HepG2 (cell line): ENCODE measurements around the gene MYADML2. TPM values are rescaled to one million over a fixed set of nuclear protein-coding genes. Genes with fewer than 3 reads are reported as not detected.

Experiments
- AKAP8 ChIP-seq: sonication (generic); formaldehyde crosslinking; IDR thresholded peaks from 2 replicates; pipeline ENCODE4 v1.5.1; 2020; ENCODE audit warnings: mild to moderate bottlenecking, missing genetic modification reagents
- ATF1 ChIP-seq: IDR thresholded peaks from 2 replicates; pipeline ENCODE4 v1.6.1; 2016; ENCODE audit warnings: mild to moderate bottlenecking, control low read depth
- ERF ChIP-seq: IDR thresholded peaks from 2 replicates; pipeline ENCODE4 v1.6.1; 2018; ENCODE audit warnings: missing biosample characterization, missing genetic modification reagents
- ETV5 ChIP-seq: IDR thresholded peaks from 2 replicates; pipeline ENCODE4 v1.6.1; 2018; ENCODE audit warnings: missing biosample characterization, missing genetic modification reagents, inconsistent platforms, borderline replicate concordance
- FOXK2 ChIP-seq: fragments of 450-650 bp; IDR thresholded peaks from 2 replicates; pipeline ENCODE4 v1.6.1; 2016
- HDAC1 ChIP-seq: sonication (generic); formaldehyde crosslinking; IDR thresholded peaks from 2 replicates; pipeline ENCODE4 v1.5.1; 2020; ENCODE audit warnings: mild to moderate bottlenecking, missing genetic modification reagents
- HOXD1 ChIP-seq: sonication (generic); formaldehyde crosslinking; IDR thresholded peaks from 2 replicates; pipeline ENCODE4 v1.5.0; 2020; ENCODE audit warnings: missing genetic modification reagents
- KAT2B ChIP-seq: fragments of 150-350 bp; IDR thresholded peaks from 2 replicates; pipeline ENCODE4 v1.6.1; 2014; ENCODE audit warnings: low read depth, low read length, borderline replicate concordance
- MTA3 ChIP-seq: sonication (generic); formaldehyde crosslinking; IDR thresholded peaks from 2 replicates; pipeline ENCODE4 v1.4.0; 2020; ENCODE audit warnings: missing genetic modification reagents
- RBFOX2 ChIP-seq: fragments of 200-400 bp; formaldehyde crosslinking; IDR thresholded peaks from 2 replicates; pipeline ENCODE4 v1.6.1; 2017; ENCODE audit warnings: low read depth, mild to moderate bottlenecking, low read length
- TBX3 ChIP-seq: fragments of 450-650 bp; IDR thresholded peaks from 2 replicates; pipeline ENCODE4 v1.6.1; 2017; ENCODE audit warnings: antibody characterized with exemption, mild to moderate bottlenecking, inconsistent platforms, borderline replicate concordance
- ZNF160 ChIP-seq: sonication (generic); formaldehyde crosslinking; IDR thresholded peaks from 2 replicates; pipeline ENCODE4 v1.8.0; 2022; ENCODE audit warnings: mild to moderate bottlenecking, inconsistent platforms, missing genetic modification reagents
- ZNF235 ChIP-seq: sonication (generic); formaldehyde crosslinking; IDR thresholded peaks from 2 replicates; pipeline ENCODE4 v1.8.1; 2023; ENCODE audit warnings: mild to moderate bottlenecking, missing genetic modification reagents, borderline replicate concordance
- ZNF253 ChIP-seq: sonication (generic); formaldehyde crosslinking; IDR thresholded peaks from 2 replicates; pipeline ENCODE4 v1.8.0; 2022; ENCODE audit warnings: mild to moderate bottlenecking, missing genetic modification reagents, borderline replicate concordance
- ZNF260 ChIP-seq: sonication (generic); formaldehyde crosslinking; IDR thresholded peaks from 2 replicates; pipeline ENCODE4 v1.4.0; 2020; ENCODE audit warnings: missing genetic modification reagents, low read depth, mild to moderate bottlenecking, borderline replicate concordance
- ZNF282 ChIP-seq: fragments of 450-650 bp; IDR thresholded peaks from 2 replicates; pipeline ENCODE4 v1.6.1; 2018; ENCODE audit not compliant: partially characterized antibody
- ZNF33A ChIP-seq: sonication (generic); formaldehyde crosslinking; IDR thresholded peaks from 2 replicates; pipeline ENCODE4 v1.5.1; 2020; ENCODE audit warnings: missing genetic modification reagents, mild to moderate bottlenecking, moderate library complexity, borderline replicate concordance
- ZNF441 ChIP-seq: sonication (generic); formaldehyde crosslinking; IDR thresholded peaks from 2 replicates; pipeline ENCODE4 v1.7.0; 2021; ENCODE audit warnings: missing genetic modification reagents, borderline replicate concordance
- ZNF567 ChIP-seq: sonication (generic); formaldehyde crosslinking; IDR thresholded peaks from 2 replicates; pipeline ENCODE4 v1.8.1; 2023; ENCODE audit warnings: mild to moderate bottlenecking, missing genetic modification reagents, borderline replicate concordance
- polyA plus RNA-seq, 8 experiments: library from polyadenylated mRNA; depleted of rRNA in 3 of 8; stranded (reverse) in 7 of 8; unstranded in 1 of 8; fragments of >200 nt; fragmentation: Illumina TruSeq in 4 of 8; extraction: Trizol in 4 of 8; gene quantifications; 2 replicates each; pipeline versions ENCODE4 v1.2.1 to v1.2.3, GENCODE V29; 2011 to 2016; ENCODE audit warnings: low read depth in 4 of 8, missing spikeins in 1 of 8, mixed read lengths in 1 of 8; ENCODE audit not compliant: insufficient read depth in 1 of 8
- total RNA-seq, 5 experiments: library from RNA; depleted of rRNA; stranded (reverse); fragments of >200 nt; fragmentation: Illumina TruSeq; extraction: Trizol; gene quantifications; 2 replicates each; pipeline ENCODE4 v1.2.3, GENCODE V29; 2016; ENCODE audit warnings: low read depth in 1 of 5
- TF ChIP-seq, protein P1 (sequence below): IDR thresholded peaks from 2 replicates; pipeline ENCODE4 v1.6.1; 2018; ENCODE audit warnings: missing genetic modification reagents, mild to moderate bottlenecking, missing compliant biosample characterization
- TF ChIP-seq, protein P2 (sequence below): sonication (generic); formaldehyde crosslinking; IDR thresholded peaks from 2 replicates; pipeline ENCODE4 v1.4.0; 2020; ENCODE audit warnings: mild to moderate bottlenecking, missing genetic modification reagents
- TF ChIP-seq, protein P3 (sequence below): sonication (generic); formaldehyde crosslinking; conservative IDR thresholded peaks from 2 replicates; pipeline ENCODE4 v1.5.0; 2020; ENCODE audit warnings: missing genetic modification reagents

Gene MYADML2
- total and polyA plus RNA-seq, 2 of the 13 experiments (the other 11 are each of a cell fraction or from before 2014, with no cell fraction given): not detected

DNA sequence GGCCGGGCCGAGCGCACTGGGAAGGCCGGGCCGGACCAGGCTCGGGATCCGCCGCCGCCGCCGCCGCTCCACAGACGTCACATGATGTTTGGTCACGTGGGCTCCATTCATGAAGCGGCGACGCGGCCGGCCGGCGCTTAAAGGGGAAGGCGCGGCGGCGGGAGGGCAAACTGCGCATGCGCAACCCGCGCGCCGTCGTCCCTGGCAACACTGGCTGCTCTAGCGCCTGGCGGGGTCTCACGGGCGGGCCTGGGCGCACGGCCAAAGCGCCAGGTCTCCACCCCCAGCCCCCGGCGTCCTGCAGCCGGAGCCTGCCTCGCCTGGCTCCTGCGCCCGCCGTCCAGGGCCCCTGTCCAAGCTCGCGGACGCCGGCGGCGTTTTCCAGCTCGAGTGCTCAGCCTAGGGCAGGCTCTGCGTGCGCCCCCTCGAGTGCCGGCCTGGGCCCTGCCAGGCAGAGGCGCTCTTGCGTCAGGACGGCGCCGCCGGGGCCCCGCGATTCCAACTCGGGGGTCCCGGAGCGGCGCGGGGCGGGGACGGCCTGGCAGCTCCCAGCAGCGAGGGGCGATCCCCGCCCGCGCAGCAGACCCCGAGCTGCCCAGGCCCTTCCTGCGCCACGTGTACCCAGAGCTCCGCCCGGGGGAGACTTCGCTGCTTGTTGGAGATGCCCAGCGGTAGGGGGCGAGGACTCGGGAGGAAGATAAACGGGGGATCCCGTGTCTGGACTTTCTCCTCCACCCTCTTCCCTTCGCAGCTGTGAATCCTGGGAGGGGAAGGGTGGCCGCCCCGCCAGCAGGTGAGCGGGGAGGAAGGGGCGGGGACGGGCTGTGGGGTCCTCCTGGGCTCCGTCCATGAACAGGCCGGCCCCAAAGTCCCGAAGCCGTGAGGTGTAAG is 19.1 kb downstream of the MYADML2 start, which contains the start of gene MAFG (continued):
- TF ChIP-seq, protein P1, sequence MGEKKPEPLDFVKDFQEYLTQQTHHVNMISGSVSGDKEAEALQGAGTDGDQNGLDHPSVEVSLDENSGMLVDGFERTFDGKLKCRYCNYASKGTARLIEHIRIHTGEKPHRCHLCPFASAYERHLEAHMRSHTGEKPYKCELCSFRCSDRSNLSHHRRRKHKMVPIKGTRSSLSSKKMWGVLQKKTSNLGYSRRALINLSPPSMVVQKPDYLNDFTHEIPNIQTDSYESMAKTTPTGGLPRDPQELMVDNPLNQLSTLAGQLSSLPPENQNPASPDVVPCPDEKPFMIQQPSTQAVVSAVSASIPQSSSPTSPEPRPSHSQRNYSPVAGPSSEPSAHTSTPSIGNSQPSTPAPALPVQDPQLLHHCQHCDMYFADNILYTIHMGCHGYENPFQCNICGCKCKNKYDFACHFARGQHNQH (CRISPR knock-in tag): peak; percentile 45; the same call in 1 of the 2 replicates
- TF ChIP-seq ZNF441 (no peak; the same call in 1 of the 2 replicates), ERF (peak; percentile 56), ZNF282 (no peak), ZNF260 (CRISPR knock-in tag) (no peak), AKAP8 (CRISPR knock-in tag) (peak; percentile 80; the same call in 1 of the 2 replicates), KAT2B (no peak), ZNF567 (CRISPR knock-in tag) (peak; percentile 82; the same call in 1 of the 2 replicates), MTA3 (CRISPR knock-in tag) (no peak), HOXD1 (CRISPR knock-in tag) (no peak; the same call in none of the 2 replicates), ZNF160 (CRISPR knock-in tag) (0 out of 2 replicates have a peak, but pooled peaks have one; percentile 78), ETV5 (CRISPR knock-in tag) (peak; percentile 12; the same call in 1 of the 2 replicates), FOXK2 (no peak), ATF1 (CRISPR knock-in tag) (no peak), ZNF33A (no peak), RBFOX2 (peak; percentile 76), HDAC1 (CRISPR knock-in tag) (peak; percentile 73; the same call in 1 of the 2 replicates), TBX3 (no peak), ZNF253 (CRISPR knock-in tag) (no peak), ZNF235 (CRISPR knock-in tag) (peak; percentile 94)
- TF ChIP-seq, protein P2, sequence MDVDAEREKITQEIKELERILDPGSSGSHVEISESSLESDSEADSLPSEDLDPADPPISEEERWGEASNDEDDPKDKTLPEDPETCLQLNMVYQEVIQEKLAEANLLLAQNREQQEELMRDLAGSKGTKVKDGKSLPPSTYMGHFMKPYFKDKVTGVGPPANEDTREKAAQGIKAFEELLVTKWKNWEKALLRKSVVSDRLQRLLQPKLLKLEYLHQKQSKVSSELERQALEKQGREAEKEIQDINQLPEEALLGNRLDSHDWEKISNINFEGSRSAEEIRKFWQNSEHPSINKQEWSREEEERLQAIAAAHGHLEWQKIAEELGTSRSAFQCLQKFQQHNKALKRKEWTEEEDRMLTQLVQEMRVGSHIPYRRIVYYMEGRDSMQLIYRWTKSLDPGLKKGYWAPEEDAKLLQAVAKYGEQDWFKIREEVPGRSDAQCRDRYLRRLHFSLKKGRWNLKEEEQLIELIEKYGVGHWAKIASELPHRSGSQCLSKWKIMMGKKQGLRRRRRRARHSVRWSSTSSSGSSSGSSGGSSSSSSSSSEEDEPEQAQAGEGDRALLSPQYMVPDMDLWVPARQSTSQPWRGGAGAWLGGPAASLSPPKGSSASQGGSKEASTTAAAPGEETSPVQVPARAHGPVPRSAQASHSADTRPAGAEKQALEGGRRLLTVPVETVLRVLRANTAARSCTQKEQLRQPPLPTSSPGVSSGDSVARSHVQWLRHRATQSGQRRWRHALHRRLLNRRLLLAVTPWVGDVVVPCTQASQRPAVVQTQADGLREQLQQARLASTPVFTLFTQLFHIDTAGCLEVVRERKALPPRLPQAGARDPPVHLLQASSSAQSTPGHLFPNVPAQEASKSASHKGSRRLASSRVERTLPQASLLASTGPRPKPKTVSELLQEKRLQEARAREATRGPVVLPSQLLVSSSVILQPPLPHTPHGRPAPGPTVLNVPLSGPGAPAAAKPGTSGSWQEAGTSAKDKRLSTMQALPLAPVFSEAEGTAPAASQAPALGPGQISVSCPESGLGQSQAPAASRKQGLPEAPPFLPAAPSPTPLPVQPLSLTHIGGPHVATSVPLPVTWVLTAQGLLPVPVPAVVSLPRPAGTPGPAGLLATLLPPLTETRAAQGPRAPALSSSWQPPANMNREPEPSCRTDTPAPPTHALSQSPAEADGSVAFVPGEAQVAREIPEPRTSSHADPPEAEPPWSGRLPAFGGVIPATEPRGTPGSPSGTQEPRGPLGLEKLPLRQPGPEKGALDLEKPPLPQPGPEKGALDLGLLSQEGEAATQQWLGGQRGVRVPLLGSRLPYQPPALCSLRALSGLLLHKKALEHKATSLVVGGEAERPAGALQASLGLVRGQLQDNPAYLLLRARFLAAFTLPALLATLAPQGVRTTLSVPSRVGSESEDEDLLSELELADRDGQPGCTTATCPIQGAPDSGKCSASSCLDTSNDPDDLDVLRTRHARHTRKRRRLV: no peak
- TF ChIP-seq, protein P3, sequence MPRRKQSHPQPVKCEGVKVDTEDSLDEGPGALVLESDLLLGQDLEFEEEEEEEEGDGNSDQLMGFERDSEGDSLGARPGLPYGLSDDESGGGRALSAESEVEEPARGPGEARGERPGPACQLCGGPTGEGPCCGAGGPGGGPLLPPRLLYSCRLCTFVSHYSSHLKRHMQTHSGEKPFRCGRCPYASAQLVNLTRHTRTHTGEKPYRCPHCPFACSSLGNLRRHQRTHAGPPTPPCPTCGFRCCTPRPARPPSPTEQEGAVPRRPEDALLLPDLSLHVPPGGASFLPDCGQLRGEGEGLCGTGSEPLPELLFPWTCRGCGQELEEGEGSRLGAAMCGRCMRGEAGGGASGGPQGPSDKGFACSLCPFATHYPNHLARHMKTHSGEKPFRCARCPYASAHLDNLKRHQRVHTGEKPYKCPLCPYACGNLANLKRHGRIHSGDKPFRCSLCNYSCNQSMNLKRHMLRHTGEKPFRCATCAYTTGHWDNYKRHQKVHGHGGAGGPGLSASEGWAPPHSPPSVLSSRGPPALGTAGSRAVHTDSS: no peak
